Memory B cell (primary cell): ENCODE data around the gene ERCC1.

Experiments
- ATAC-seq: fragments of 150-1000 bp; cut with Tn5 transposase; 2 replicates; pipeline ENCODE4 v1.10.0; 2021; ENCODE audit warnings: low read depth, mild to moderate bottlenecking, moderate library complexity
- DNase-seq, 2 donors: peaks; one replicate each; pipeline ENCODE4 v3.0.0; 2022; ENCODE audit warnings: low spot score in 2 of 2
- H3K27ac Mint-ChIP-seq: one replicate; pipeline ENCODE4 v1.8.0; 2022; ENCODE audit warnings: mild to moderate bottlenecking, moderate library complexity, mixed read lengths
- H3K27me3 Mint-ChIP-seq: one replicate; pipeline ENCODE4 v1.8.0; 2022; ENCODE audit warnings: mixed read lengths
- H3K36me3 Mint-ChIP-seq: one replicate; pipeline ENCODE4 v1.8.0; 2022; ENCODE audit warnings: mild to moderate bottlenecking, mixed read lengths
- H3K4me1 Mint-ChIP-seq: one replicate; pipeline ENCODE4 v1.8.0; 2022; ENCODE audit warnings: mixed read lengths
- H3K4me3 Mint-ChIP-seq: one replicate; pipeline ENCODE4 v1.8.0; 2022; ENCODE audit warnings: mild to moderate bottlenecking, moderate library complexity, mixed read lengths
- H3K9me3 Mint-ChIP-seq: one replicate; pipeline ENCODE4 v1.8.0; 2022; ENCODE audit warnings: mixed read lengths

The ERCC1 gene

DNA sequence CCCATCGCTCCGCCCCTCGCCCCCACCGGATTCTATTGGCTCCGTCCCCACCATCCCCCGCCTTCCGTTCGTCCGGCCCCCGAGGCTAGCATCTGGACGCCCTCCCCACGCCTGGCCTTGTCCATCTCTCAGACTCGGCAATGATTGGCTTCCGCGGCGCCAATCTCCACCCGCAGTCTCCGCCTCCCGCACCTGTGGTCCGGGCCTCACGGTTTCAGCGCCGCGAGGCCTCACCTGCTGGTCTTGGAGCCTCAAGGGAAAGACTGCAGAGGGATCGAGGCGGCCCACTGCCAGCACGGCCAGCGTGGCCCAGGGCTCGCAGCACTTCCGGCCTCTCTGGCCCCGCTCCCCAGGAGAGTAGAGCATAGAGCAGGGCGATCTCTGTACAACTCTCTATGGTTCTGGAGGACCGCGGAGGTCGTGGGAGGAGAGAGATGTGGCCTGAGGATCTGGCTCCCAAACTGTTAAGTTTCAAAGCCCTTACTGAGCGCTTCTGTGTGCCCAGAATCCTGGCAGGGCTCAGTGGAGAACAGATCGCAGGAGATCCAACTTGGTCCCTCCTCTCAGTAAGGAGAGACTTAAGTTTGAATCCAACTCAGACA lies at the start of gene ERCC1:
ERCC1 (minus strand) TSS at position 329 of the 602 bp plus-strand sequence. CDS start 543 bp downstream, outside the sequence.
- Mint-ChIP-seq H3K4me3 (peak within 1 kb of the TSS; percentile 96), H3K4me1 (peaks cover 47% of the 10 kb centered on the region), H3K9me3 (no peaks in the 10 kb centered on the region), H3K27ac (peak within 1 kb of the TSS; percentile 88), H3K36me3 (peaks cover 11% of the 10 kb centered on the region), H3K27me3 (peaks cover 2% of the 10 kb centered on the region)
- ATAC-seq (peak; percentile 48), DNase-seq (peak in 1 of 2 donors; percentile 72)

GRCh38 chr19:45473367-45473681 lies 49.6 kb upstream of the ERCC1 start:
- peaks cover 7% of the 10 kb centered on the region for H3K36me3 Mint-ChIP-seq
- ATAC-seq, result no peak
- peak in 1 of 2 donors; percentile 26 for DNase-seq
- H3K27me3 Mint-ChIP-seq, result peaks cover 3% of the 10 kb centered on the region
- peaks cover 39% of the 10 kb centered on the region for H3K4me1 Mint-ChIP-seq
- H3K27ac Mint-ChIP-seq, result peak overlapping the region; percentile 96
- H3K4me3 Mint-ChIP-seq, result no peak overlapping the region
- no peaks in the 10 kb centered on the region for H3K9me3 Mint-ChIP-seq

DNA sequence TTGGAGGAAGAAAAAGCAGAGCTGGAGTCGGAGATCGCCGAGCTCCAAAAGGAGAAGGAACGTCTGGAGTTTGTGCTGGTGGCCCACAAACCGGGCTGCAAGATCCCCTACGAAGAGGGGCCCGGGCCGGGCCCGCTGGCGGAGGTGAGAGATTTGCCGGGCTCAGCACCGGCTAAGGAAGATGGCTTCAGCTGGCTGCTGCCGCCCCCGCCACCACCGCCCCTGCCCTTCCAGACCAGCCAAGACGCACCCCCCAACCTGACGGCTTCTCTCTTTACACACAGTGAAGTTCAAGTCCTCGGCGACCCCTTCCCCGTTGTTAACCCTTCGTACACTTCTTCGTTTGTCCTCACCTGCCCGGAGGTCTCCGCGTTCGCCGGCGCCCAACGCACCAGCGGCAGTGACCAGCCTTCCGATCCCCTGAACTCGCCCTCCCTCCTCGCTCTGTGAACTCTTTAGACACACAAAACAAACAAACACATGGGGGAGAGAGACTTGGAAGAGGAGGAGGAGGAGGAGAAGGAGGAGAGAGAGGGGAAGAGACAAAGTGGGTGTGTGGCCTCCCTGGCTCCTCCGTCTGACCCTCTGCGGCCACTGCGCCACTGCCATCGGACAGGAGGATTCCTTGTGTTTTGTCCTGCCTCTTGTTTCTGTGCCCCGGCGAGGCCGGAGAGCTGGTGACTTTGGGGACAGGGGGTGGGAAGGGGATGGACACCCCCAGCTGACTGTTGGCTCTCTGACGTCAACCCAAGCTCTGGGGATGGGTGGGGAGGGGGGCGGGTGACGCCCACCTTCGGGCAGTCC lies 49.0 kb upstream of the ERCC1 start:
- no peaks in the 10 kb centered on the region for H3K9me3 Mint-ChIP-seq
- H3K36me3 Mint-ChIP-seq, result peaks cover 7% of the 10 kb centered on the region
- ATAC-seq (no peak), DNase-seq (peak; percentile 42 to 48)
- peaks cover 3% of the 10 kb centered on the region for H3K27me3 Mint-ChIP-seq
- H3K4me3 Mint-ChIP-seq, result peak overlapping the region; percentile 40
- peaks cover 34% of the 10 kb centered on the region for H3K4me1 Mint-ChIP-seq
- peak overlapping the region; percentile 96 for H3K27ac Mint-ChIP-seq

DNA sequence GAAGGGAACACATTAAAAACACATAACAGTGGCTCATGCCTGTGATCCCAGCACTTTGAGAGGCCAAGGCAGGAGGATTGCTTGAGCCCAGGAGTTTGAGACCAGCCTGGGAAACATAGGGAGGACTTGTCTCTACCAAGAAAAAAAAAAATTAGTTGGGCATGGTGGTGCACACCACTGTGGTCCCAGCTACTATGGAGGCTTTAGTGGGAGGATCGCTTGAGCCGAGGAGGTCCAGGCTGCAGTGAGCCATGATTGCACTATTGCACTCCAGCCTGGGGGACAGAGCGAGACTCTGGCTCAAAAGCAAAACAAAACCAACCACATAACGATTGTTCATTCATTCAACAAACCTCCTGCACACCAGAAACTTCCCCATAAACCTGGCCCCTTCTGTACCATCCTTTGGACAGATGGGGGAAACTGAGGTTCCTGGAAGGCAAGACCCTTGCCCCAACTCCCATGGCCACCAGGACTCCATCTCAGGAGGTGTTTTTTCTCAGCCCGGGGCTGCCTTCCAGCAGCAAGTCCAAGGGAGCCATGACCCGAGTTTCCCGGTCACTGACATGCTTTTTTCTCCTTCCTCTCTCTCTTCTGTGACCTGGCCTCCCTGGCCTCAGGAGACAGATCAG lies 48.3 kb upstream of the ERCC1 start:
- Mint-ChIP-seq H3K27ac (peak overlapping the region; percentile 96), H3K9me3 (no peaks in the 10 kb centered on the region), H3K4me3 (peak overlapping the region; percentile 21), H3K27me3 (peaks cover 3% of the 10 kb centered on the region), H3K4me1 (peaks cover 33% of the 10 kb centered on the region), H3K36me3 (peaks cover 7% of the 10 kb centered on the region)
- ATAC-seq (no peak), DNase-seq (peak; percentile 46 to 48)

DNA sequence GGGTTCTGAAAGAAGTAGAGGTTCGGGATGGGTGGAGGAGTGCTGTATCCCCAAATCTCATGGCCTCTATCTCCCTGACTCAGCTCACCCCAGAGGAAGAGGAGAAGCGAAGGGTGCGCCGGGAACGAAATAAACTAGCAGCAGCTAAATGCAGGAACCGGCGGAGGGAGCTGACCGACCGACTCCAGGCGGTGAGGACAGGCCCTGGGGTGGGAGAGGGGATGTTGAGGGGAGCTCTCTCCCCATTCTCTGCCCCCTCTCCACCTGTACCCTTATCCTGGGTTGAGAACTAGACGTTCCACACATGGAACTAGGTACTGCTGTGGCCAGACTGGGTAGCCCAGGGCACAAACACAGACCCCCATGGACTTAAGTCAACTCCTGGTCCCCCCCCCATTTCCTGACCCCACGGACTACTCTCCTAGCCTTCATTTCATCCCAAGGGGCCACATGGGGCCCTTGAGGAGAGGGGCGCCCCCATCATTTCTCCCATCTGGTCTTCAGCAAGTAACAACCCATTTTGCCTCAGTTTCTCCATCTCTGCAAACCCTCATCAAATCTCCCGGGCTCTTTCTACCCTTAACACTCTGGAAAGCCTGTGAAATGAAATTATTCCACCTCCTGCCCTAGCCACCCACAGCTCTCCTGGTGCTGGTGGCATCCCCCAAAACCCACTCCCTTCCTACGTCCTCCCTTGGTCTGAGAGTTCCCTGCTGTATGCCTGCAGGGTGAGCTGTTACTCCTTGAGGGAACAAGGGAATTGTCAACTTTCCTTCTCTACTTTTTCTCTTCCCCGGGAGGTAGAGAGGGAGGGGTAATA lies 47.6 kb upstream of the ERCC1 start:
- H3K36me3 Mint-ChIP-seq, result peaks cover 7% of the 10 kb centered on the region
- peak overlapping the region; percentile 96 for H3K27ac Mint-ChIP-seq
- peak overlapping the region; percentile 21 for H3K4me3 Mint-ChIP-seq
- DNase-seq (peak in 1 of 2 donors; percentile 28), ATAC-seq (no peak)
- H3K4me1 Mint-ChIP-seq, result peaks cover 32% of the 10 kb centered on the region
- H3K9me3 Mint-ChIP-seq, result no peaks in the 10 kb centered on the region
- peaks cover 3% of the 10 kb centered on the region for H3K27me3 Mint-ChIP-seq

- H3K36me3 Mint-ChIP-seq, result peaks cover 7% of the 10 kb centered on the region
- DNase-seq (peak in 1 of 2 donors; percentile 42), ATAC-seq (no peak)
- peaks cover 30% of the 10 kb centered on the region for H3K4me1 Mint-ChIP-seq
- peak overlapping the region; percentile 96 for H3K27ac Mint-ChIP-seq
- peaks cover 3% of the 10 kb centered on the region for H3K27me3 Mint-ChIP-seq
- no peaks in the 10 kb centered on the region for H3K9me3 Mint-ChIP-seq
- H3K4me3 Mint-ChIP-seq, result peak overlapping the region; percentile 91
These were observed 47.0 kb upstream of the ERCC1 start for GRCh38 chr19:45470762-45471081.

DNA sequence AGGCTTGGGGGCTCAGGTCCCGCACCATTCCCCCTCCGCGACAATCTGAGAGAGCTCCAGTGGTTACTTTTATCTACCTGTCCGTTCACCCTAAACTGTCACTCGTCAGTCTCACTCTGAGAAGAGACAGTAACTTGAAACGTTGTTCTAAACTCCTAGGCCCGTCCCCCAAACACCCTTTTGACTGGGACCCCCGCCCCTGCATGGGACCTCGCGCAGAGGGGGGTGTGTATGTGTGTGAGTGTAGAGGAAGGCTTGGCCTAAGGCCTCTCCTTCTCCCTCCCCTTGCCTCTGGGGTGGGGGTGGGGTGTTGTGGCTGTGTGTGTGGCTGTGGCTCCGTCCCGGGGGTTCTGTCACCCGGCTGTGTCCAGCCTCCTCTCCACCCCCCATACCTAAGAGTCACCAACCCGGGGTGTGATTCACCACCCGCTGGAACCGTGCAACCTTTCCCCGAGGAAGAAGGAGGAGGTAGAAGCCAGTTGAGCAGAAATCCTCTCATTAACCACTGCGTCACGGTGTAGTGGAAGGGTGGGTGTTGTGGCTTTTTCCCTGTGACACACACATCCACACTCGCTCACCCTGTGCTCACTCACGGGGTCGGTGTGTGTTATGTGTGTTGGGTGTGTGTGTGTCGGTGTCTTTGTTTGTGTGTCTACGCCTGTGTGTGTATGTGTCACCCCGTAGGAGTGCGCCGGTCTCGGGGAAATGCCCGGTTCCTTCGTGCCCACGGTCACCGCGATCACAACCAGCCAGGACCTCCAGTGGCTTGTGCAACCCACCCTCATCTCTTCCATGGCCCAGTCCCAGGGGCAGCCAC lies 46.4 kb upstream of the ERCC1 start:
- Mint-ChIP-seq H3K4me3 (peak overlapping the region; percentile 91), H3K9me3 (no peaks in the 10 kb centered on the region), H3K36me3 (peaks cover 7% of the 10 kb centered on the region), H3K27ac (peak overlapping the region; percentile 96), H3K4me1 (peaks cover 30% of the 10 kb centered on the region), H3K27me3 (peaks cover 3% of the 10 kb centered on the region)
- ATAC-seq, result peak; percentile 2
- DNase-seq, result peak; percentile 55 to 58

DNA sequence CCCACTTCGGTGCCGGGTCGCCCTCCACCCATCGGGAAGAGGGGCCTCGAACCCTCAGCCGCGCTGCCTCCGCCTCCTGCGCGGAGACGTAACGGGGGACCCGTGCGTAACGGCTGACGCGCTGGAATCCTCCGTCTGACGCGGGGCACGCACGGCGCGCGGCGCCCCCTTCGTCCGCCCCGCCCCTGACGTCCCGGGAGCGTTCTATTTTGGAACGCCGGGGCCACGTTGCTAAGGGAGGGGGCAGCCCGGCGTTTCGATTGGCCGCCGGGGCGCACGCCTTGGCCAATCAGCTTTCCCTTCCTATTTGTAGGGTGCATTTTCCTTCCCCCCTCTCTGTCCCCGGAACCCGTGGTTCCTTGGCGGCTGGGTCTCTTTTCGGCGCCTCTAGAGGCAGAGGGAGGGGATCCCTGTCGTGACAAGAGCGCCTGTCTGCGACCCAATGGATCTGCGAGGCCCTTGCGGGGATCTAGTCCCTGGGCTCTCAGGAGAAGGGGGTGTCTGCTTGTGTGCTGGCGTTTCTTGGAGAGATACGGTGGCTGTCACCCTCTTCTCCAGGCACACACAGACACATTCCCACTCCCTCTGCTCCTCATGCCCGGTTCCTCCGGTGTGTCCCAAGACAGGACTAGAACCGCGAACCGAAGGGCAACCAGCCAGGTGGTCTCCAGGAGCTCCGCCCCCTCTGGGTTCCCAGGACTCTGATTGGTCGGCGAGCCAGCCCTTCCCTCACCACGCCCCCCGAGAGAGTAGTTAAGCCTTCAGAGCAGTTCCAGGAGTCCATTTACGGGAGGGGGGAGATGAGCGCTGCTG lies 45.6 kb upstream of the ERCC1 start:
- Mint-ChIP-seq H3K27ac (peak overlapping the region; percentile 96), H3K4me1 (peaks cover 30% of the 10 kb centered on the region), H3K4me3 (peak overlapping the region; percentile 91), H3K36me3 (peaks cover 7% of the 10 kb centered on the region), H3K27me3 (peaks cover 9% of the 10 kb centered on the region), H3K9me3 (no peaks in the 10 kb centered on the region)
- ATAC-seq, result peak; percentile 57
- peak; percentile 92 to 94 for DNase-seq

- DNase-seq, result no peak
- Mint-ChIP-seq H3K36me3 (peaks cover 7% of the 10 kb centered on the region), H3K9me3 (no peaks in the 10 kb centered on the region), H3K4me3 (peak overlapping the region; percentile 91), H3K27ac (peak overlapping the region; percentile 96), H3K27me3 (peaks cover 9% of the 10 kb centered on the region), H3K4me1 (peaks cover 30% of the 10 kb centered on the region)
- peak; percentile 39 for ATAC-seq
These were observed 45.0 kb upstream of the ERCC1 start for GRCh38 chr19:45468803-45469131.

DNA sequence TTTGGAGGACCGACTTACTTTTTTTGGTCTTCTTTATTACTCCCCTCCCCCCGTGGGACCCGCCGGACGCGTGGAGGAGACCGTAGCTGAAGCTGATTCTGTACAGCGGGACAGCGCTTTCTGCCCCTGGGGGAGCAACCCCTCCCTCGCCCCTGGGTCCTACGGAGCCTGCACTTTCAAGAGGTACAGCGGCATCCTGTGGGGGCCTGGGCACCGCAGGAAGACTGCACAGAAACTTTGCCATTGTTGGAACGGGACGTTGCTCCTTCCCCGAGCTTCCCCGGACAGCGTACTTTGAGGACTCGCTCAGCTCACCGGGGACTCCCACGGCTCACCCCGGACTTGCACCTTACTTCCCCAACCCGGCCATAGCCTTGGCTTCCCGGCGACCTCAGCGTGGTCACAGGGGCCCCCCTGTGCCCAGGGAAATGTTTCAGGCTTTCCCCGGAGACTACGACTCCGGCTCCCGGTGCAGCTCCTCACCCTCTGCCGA lies 44.5 kb upstream of the ERCC1 start:
- Mint-ChIP-seq H3K4me1 (peaks cover 30% of the 10 kb centered on the region), H3K4me3 (peak overlapping the region; percentile 91), H3K9me3 (no peaks in the 10 kb centered on the region), H3K27me3 (peaks cover 9% of the 10 kb centered on the region), H3K27ac (peak overlapping the region; percentile 96), H3K36me3 (peaks cover 7% of the 10 kb centered on the region)
- DNase-seq (peak; percentile 58 to 68), ATAC-seq (no peak)

GRCh38 chr19:45467456-45468158 lies 43.9 kb upstream of the ERCC1 start, which contains the start of gene FOSB:
TSS of gene FOSB (plus strand) at chr19:45467996. CDS start at chr19:45468587, 591 bp downstream.
- DNase-seq, result peak; percentile 98 to 99
- H3K4me1 Mint-ChIP-seq, result peaks cover 27% of the 10 kb centered on the region
- peak within 1 kb of the TSS; percentile 91 for H3K4me3 Mint-ChIP-seq

DNA sequence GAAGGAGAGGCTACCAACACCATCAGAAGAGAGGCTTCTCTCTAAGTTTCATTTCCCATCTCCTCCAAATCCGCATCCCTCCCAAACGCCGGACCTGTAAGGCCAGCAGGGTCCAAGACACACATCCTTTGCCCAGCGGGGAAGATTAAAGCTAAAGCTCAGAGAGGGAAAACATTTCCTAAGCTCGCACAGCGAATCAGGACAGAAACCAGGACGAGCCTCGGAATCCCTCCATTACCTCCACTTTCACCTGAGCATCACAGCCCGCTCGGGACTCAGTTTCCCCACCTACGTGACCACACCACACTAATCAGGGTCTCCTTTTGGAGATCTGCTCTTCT lies 43.4 kb upstream of the ERCC1 start:
- DNase-seq, result no peak
- peak overlapping the region; percentile 96 for H3K27ac Mint-ChIP-seq

More at GRCh38 chr19:45467456-45468158, 43.9 kb upstream of the ERCC1 start, which contains the start of gene FOSB:
- peaks cover 4% of the 10 kb centered on the region for H3K36me3 Mint-ChIP-seq
- H3K27ac Mint-ChIP-seq, result peak within 1 kb of the TSS; percentile 96
- peak; percentile 28 for ATAC-seq
- no peaks in the 10 kb centered on the region for H3K9me3 Mint-ChIP-seq
- peaks cover 6% of the 10 kb centered on the region for H3K27me3 Mint-ChIP-seq

More for the DNA sequence above, 43.4 kb upstream of the ERCC1 start:
- H3K4me3 Mint-ChIP-seq, result peak overlapping the region; percentile 91
- H3K36me3 Mint-ChIP-seq, result peaks cover 4% of the 10 kb centered on the region
- no peaks in the 10 kb centered on the region for H3K9me3 Mint-ChIP-seq
- ATAC-seq, result no peak
- H3K4me1 Mint-ChIP-seq, result peaks cover 27% of the 10 kb centered on the region
- H3K27me3 Mint-ChIP-seq, result peaks cover 6% of the 10 kb centered on the region
